CD8-positive, alpha-beta memory T cell (primary cell): ENCODE data around the gene TM9SF2. TPM values are rescaled to one million over a fixed set of nuclear protein-coding genes. Genes with fewer than 3 reads are reported as not detected.
"Not testable (repeated sequence)": the region's sequence is repeated elsewhere in the genome, so short reads cannot be mapped to it uniquely, and the experiment has no call there.

Experiments used
- CTCF ChIA-PET: fragments of 350-600 bp; sonication (Branson Sonifier 250); formaldehyde crosslinking; loops from one replicate; lab custom pipeline; 2021; ENCODE audit warnings: antibody characterized with exemption; lab: Charles Lee
- POLR2A ChIA-PET: fragments of 350-600 bp; sonication (Branson Sonifier 250); formaldehyde crosslinking; loops from one replicate; lab custom pipeline; 2021; ENCODE audit warnings: antibody characterized with exemption; lab: Charles Lee
- DNase-seq, 5 donors: peaks; one replicate each; pipeline versions ENCODE4 v3.0.0 to v3.0.0-alpha.2; 2020 to 2022; ENCODE audit warnings: mixed read lengths in 1 of 5
- H3K27ac ChIP-seq: one replicate; pipeline ENCODE4 v1.7.0; 2013; ENCODE audit warnings: low read depth, mild to moderate bottlenecking, low read length, moderate library complexity
- H3K27me3 ChIP-seq: 2 replicates; pipeline ENCODE4 v1.7.0; 2013; ENCODE audit warnings: low read length, mild to moderate bottlenecking; ENCODE audit not compliant: insufficient read depth, poor library complexity, severe bottlenecking
- H3K36me3 ChIP-seq: 2 replicates; pipeline ENCODE4 v1.7.0; 2013; ENCODE audit warnings: mild to moderate bottlenecking, low read length, moderate library complexity; ENCODE audit not compliant: insufficient read depth
- H3K4me1 ChIP-seq: 2 replicates; pipeline ENCODE4 v1.7.0; 2013; ENCODE audit warnings: mild to moderate bottlenecking, low read length, moderate library complexity; ENCODE audit not compliant: insufficient read depth
- H3K4me3 ChIP-seq: 2 replicates; pipeline ENCODE4 v1.7.0; 2013; ENCODE audit warnings: mild to moderate bottlenecking, low read length
- H3K9me3 ChIP-seq: 2 replicates; pipeline ENCODE4 v1.7.0; 2013; ENCODE audit warnings: mild to moderate bottlenecking, low read length
- H3K27ac Mint-ChIP-seq, 8 donors: one replicate each; pipeline ENCODE4 v1.8.0; 2020 to 2021; ENCODE audit warnings: mixed read lengths in 8 of 8, mild to moderate bottlenecking in 6 of 8, inconsistent platforms in 3 of 8, moderate library complexity in 3 of 8
- H3K27me3 Mint-ChIP-seq, 2 donors: one replicate each; pipeline ENCODE4 v1.8.0; 2020 to 2021; ENCODE audit warnings: mixed read lengths in 2 of 2, mild to moderate bottlenecking in 1 of 2, moderate library complexity in 1 of 2
- H3K36me3 Mint-ChIP-seq, 3 donors: one replicate each; pipeline ENCODE4 v1.8.0; 2020 to 2021; ENCODE audit warnings: mixed read lengths in 3 of 3, inconsistent platforms in 1 of 3, mild to moderate bottlenecking in 1 of 3
- H3K4me1 Mint-ChIP-seq, 3 donors: one replicate each; pipeline ENCODE4 v1.8.0; 2020 to 2021; ENCODE audit warnings: mixed read lengths in 3 of 3, inconsistent platforms in 1 of 3, mild to moderate bottlenecking in 1 of 3
- H3K4me3 Mint-ChIP-seq, 7 donors: one replicate each; pipeline ENCODE4 v1.8.0; 2020 to 2021; ENCODE audit warnings: mixed read lengths in 7 of 7, mild to moderate bottlenecking in 6 of 7, moderate library complexity in 4 of 7, inconsistent platforms in 2 of 7
- H3K9me3 Mint-ChIP-seq, 5 donors: one replicate each; pipeline ENCODE4 v1.8.0; 2020 to 2022; ENCODE audit warnings: mixed read lengths in 5 of 5, mild to moderate bottlenecking in 3 of 5, moderate library complexity in 2 of 5, inconsistent platforms in 1 of 5
- polyA plus RNA-seq: library from polyadenylated mRNA; unstranded; fragments of 300-500 nt; fragmentation: Illumina TruSeq; gene quantifications from one replicate; pipeline ENCODE4 v1.2.3, GENCODE V29; 2021
- total RNA-seq, 2 experiments: library from RNA; stranded (reverse); gene quantifications; one replicate each; pipeline ENCODE4 v1.2.3, GENCODE V29; 2021

TM9SF2 gene, protein sequence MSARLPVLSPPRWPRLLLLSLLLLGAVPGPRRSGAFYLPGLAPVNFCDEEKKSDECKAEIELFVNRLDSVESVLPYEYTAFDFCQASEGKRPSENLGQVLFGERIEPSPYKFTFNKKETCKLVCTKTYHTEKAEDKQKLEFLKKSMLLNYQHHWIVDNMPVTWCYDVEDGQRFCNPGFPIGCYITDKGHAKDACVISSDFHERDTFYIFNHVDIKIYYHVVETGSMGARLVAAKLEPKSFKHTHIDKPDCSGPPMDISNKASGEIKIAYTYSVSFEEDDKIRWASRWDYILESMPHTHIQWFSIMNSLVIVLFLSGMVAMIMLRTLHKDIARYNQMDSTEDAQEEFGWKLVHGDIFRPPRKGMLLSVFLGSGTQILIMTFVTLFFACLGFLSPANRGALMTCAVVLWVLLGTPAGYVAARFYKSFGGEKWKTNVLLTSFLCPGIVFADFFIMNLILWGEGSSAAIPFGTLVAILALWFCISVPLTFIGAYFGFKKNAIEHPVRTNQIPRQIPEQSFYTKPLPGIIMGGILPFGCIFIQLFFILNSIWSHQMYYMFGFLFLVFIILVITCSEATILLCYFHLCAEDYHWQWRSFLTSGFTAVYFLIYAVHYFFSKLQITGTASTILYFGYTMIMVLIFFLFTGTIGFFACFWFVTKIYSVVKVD
- total RNA-seq = 10 to 100 TPM; 88.0 to 96.0 TPM
- polyA plus RNA-seq = 81.3 TPM

DNA sequence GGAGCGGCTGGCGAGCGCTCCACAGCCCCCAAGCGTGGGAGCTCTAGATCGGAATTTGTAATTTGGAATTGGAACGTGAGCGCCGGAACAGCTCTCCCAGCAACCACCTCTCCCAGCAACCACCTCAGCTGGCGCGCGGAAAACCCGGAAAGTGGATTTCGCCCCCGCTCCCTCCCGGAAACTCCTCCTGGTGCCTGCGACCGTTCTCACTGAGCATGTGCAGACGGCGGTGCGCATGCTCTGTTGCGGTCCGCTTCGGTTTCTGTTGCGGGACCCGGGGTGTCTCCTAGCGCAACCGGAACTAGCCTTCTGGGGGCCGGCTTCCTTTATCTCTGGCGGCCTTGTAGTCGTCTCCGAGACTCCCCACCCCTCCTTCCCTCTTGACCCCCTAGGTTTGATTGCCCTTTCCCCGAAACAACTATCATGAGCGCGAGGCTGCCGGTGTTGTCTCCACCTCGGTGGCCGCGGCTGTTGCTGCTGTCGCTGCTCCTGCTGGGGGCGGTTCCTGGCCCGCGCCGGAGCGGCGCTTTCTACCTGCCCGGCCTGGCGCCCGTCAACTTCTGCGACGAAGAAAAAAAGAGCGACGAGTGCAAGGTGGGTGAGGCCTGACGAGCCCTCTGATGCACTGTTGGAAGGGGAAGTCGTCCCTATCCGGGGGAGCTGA lies at the start of gene TM9SF2:
TSS of gene TM9SF2 (plus strand) at position 289 of the 664 bp plus-strand sequence. CDS start at position 424, 135 bp downstream.
- Mint-ChIP-seq H3K36me3 (peaks cover 0 to 19% (median 3%) of the 10 kb centered on the region in 3 donors), H3K27ac (peak within 1 kb of the TSS; percentile 90 to 99 (median 98)), H3K27me3 (peaks cover 0 to 5% of the 10 kb centered on the region in 2 donors), H3K9me3 (peaks cover 0 to 3% (median 0%) of the 10 kb centered on the region in 5 donors), H3K4me3 (peak within 1 kb of the TSS; percentile 89 to 100 (median 98)), H3K4me1 (peaks cover 71 to 92% (median 91%) of the 10 kb centered on the region in 3 donors)
- no peaks in the 10 kb centered on the region for H3K9me3 ChIP-seq
- H3K27me3 ChIP-seq = no peaks in the 10 kb centered on the region
- ChIA-PET CTCF (interaction anchor here (0.6 to 2.4 kb wide), 11 partner anchors 15 to 325 kb away, joined by 3 to 11 read pairs (median 4); partner anchors contain the start of gene CLYBL), POLR2A (interaction anchor here (0.6 to 1.6 kb wide), 3 partner anchors 35 to 121 kb away, joined by 3 to 4 read pairs (median 3); no protein-coding TSS in a partner anchor)
- peak; percentile 97 to 98 (median 97) for DNase-seq
- no peaks in the 10 kb centered on the region for H3K36me3 ChIP-seq
- H3K27ac ChIP-seq = peak within 1 kb of the TSS; percentile 94
- H3K4me3 ChIP-seq = peak within 1 kb of the TSS; percentile 75
- peaks cover 78% of the 10 kb centered on the region for H3K4me1 ChIP-seq

DNA sequence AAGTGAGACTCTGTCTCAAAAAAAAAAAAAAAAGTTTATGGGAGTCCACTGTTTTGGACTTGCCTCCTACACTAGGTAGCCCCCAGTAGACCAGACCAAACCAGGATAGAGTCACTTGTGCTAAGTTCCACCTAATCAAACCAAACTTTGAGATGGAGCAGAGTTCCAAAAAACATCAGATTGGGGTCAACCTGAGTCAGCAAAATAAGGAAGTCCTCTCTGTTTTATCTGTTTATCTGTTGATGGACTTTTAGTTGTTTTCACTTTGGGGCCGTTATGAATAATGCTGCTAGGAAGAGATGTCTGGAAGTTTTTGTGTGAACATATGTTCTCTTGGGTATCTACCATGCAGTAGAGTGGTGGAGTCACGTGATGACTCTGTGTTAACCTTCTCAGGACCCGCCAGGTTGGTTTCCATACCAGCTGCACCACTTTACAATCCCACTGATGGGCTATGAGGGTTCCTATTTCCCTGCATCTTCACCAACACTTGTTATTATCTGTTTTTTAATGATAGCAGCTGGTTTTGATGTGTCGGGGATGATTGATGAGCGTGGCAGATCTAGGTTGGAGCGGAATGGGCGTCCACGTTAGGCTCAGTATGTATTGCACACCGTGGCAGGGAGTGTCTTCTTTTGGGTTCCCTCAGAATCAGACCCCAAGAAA lies 46.6 kb upstream of the TM9SF2 start:
- no peaks in the 10 kb centered on the region for H3K27me3 ChIP-seq
- no peak for DNase-seq
- H3K27ac ChIP-seq = no peak overlapping the region
- Mint-ChIP-seq H3K4me3 (no peak overlapping the region), H3K27me3 (peaks cover 14 to 41% of the 10 kb centered on the region in 2 donors), H3K9me3 (peaks cover 0 to 10% (median 8%) of the 10 kb centered on the region in 5 donors), H3K36me3 (peaks cover 0 to 12% (median 3%) of the 10 kb centered on the region in 3 donors), H3K27ac (no peak overlapping the region), H3K4me1 (no peaks in the 10 kb centered on the region)
- POLR2A ChIA-PET = interaction anchor here (0.7 kb wide), 1 partner anchor 54 kb away, joined by 3 read pairs; no protein-coding TSS in a partner anchor
- CTCF ChIA-PET = interaction anchor here (0.7 kb wide), 1 partner anchor 14 kb away, joined by 3 read pairs; no protein-coding TSS in a partner anchor
- H3K4me1 ChIP-seq = no peaks in the 10 kb centered on the region
- no peaks in the 10 kb centered on the region for H3K9me3 ChIP-seq
- no peak overlapping the region for H3K4me3 ChIP-seq
- no peaks in the 10 kb centered on the region for H3K36me3 ChIP-seq

DNA sequence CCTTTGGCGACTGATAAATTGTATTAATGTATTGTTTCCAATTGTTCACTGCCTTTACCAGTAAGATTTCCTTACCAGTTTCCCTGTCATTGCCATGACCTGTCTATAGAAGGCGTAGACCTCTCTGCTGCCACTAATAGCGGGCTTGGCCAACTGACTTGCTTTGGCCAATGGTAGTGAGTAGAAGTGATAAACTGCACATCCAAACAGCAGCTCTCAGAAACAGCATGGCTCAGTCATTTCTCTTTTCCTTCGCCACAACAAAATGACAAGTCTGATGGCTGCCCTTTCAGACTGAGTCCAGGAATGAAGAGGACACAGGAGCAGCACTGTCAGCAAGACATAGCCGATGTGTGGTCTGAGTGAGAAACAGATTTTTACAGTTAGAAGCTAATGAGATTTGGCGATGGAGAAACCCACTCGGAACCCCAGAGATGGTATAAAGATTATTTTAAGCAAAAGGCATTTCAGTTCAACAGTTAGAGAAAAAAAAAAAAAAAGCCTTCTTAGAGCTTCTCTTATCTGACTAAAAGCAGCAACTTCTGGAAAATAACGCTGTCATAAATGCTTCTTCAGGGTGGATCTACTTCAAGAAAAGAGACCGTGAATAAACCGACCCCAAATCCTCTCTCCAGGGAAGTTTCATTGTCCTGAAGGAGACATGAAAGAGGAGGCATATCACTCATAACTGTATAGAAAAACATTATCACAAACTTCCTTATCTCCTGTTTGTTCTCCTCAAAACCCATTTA lies 42.0 kb upstream of the TM9SF2 start:
- peaks cover 4 to 5% (median 4%) of the 10 kb centered on the region in 3 donors for H3K4me1 Mint-ChIP-seq
- CTCF ChIA-PET = interaction anchor here (0.6 to 0.7 kb wide), 2 partner anchors 13 to 48 kb away, joined by 3 read pairs; no protein-coding TSS in a partner anchor

DNA sequence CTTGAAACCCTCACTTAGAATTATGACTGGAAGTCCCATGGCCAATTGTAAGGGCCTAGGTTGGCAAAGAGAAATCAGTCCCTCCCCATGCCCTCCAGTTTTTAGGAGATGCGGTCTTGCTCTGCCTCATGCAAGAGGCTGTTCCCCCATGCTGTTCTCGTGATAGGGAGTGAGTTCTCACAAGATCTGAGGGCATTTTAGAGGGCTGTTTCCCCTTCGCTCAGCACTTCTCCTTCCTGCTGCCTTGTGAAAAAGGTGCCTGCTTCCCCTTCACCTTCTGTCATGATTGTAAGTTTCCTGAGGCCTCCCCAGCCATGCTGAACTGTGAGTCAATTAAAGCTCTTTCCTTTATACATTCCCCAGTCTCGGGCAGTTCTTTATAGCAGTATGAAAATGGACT lies 40.5 kb upstream of the TM9SF2 start:
- peak overlapping the region in 2 of 8 donors; percentile 17 to 42 for H3K27ac Mint-ChIP-seq
- H3K9me3 Mint-ChIP-seq, H3K27me3 Mint-ChIP-seq, H3K9me3 ChIP-seq, DNase-seq, H3K36me3 ChIP-seq, H3K4me3 ChIP-seq, H3K27ac ChIP-seq, H3K36me3 Mint-ChIP-seq, H3K4me3 Mint-ChIP-seq, POLR2A ChIA-PET, H3K27me3 ChIP-seq, CTCF ChIA-PET: not testable (repeated sequence)
- peaks cover 17% of the 10 kb centered on the region for H3K4me1 ChIP-seq
- peaks cover 17 to 18% (median 17%) of the 10 kb centered on the region in 3 donors for H3K4me1 Mint-ChIP-seq

More for the DNA sequence above, 42.0 kb upstream of the TM9SF2 start:
- no peaks in the 10 kb centered on the region for H3K27me3 ChIP-seq
- Mint-ChIP-seq H3K27ac (no peak overlapping the region), H3K36me3 (peaks cover 0 to 8% (median 3%) of the 10 kb centered on the region in 3 donors), H3K4me3 (no peak overlapping the region), H3K9me3 (peaks cover 0 to 8% (median 8%) of the 10 kb centered on the region in 5 donors), H3K27me3 (peaks cover 6 to 8% of the 10 kb centered on the region in 2 donors)
- peaks cover 4% of the 10 kb centered on the region for H3K4me1 ChIP-seq
- H3K9me3 ChIP-seq = no peaks in the 10 kb centered on the region
- H3K27ac ChIP-seq = no peak overlapping the region
- H3K4me3 ChIP-seq = no peak overlapping the region
- no peaks in the 10 kb centered on the region for H3K36me3 ChIP-seq
- POLR2A ChIA-PET = no interaction called here
- no peak for DNase-seq

DNA sequence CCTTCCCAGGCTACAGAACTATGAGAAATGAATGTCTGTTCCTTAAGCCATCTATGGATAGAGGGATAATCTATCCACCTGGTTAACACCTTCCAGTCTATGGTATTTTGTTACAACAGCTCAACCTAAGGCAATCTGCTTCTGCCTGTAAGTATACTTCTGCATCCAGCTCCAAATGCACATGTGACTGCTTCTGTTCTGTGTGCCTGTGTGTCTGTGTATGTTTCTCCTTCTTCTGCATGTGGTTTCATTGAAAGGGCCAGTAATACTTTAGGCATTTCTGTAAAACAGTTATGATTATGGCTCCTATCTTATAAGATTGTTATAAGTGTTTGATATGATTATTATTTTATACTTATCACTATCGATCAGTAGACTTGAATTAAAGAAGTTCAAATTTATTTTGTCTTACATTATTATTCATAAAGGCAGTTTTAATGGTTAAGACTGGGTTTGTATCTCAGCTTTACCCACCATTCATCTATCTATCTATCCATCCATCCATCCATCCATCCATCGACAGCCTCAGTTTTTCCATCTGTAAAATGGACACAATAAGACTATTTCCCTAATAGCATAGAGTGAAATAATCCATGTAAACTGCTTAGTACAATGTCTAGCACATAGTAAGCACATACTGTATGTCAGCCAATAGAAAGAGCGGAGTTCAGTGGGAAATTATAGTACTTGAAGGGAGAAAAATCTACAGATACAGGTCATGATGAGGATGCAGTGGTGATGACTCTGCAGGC lies 37.5 kb upstream of the TM9SF2 start:
- Histone ChIP-seq H3K4me3 (peak overlapping the region; percentile 49), H3K9me3 (no peaks in the 10 kb centered on the region), H3K27ac (no peak overlapping the region), H3K4me1 (peaks cover 17% of the 10 kb centered on the region), H3K36me3 (no peaks in the 10 kb centered on the region), H3K27me3 (no peaks in the 10 kb centered on the region)
- peak overlapping the region in 3 of 8 donors; percentile 75 to 89 (median 86) for H3K27ac Mint-ChIP-seq
- H3K9me3 Mint-ChIP-seq = no peaks in the 10 kb centered on the region
- H3K36me3 Mint-ChIP-seq = peaks cover 0 to 5% (median under 1%) of the 10 kb centered on the region in 3 donors
- peaks cover 0 to under 1% of the 10 kb centered on the region in 2 donors for H3K27me3 Mint-ChIP-seq
- DNase-seq = no peak
- peaks cover 17 to 18% (median 17%) of the 10 kb centered on the region in 3 donors for H3K4me1 Mint-ChIP-seq
- ChIA-PET CTCF (interaction anchor here (1.1 kb wide), 1 partner anchor 38 kb away, joined by 3 read pairs; no protein-coding TSS in a partner anchor), POLR2A (no interaction called here)
- H3K4me3 Mint-ChIP-seq = peak overlapping the region in 5 of 7 donors; percentile 52 to 68 (median 58)

DNA sequence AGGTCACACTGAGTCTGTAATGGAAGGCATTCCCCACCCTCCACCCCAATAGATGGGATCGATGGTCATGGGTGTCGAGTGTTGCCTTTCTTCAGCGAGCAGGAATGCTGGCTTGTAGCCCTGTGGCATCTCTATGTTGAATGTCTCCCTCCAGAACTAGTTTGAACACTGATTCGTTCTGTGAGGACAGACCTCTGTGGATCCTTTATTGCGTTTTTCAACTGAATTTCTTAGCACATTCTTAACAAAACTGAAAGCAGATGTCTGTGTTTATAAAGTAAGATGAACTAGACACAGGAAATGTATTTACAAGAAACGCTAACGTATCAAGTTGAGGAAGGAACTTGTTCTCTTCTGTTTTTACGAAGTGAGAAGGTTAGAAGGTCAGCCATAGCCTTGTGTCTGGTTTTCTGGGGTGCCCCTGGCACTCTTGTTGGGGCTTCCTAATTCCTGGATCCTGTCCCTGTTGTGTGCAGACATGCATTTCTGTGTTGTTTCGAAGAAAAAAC lies 36.8 kb upstream of the TM9SF2 start:
- peaks cover 0 to 8% (median 5%) of the 10 kb centered on the region in 3 donors for H3K36me3 Mint-ChIP-seq
- Histone ChIP-seq H3K4me3 (peak overlapping the region; percentile 49), H3K36me3 (no peaks in the 10 kb centered on the region), H3K27me3 (no peaks in the 10 kb centered on the region), H3K9me3 (no peaks in the 10 kb centered on the region), H3K27ac (no peak overlapping the region), H3K4me1 (peaks cover 17% of the 10 kb centered on the region)
- H3K27ac Mint-ChIP-seq = peak overlapping the region; percentile 48 to 95 (median 89)
- peak overlapping the region in 6 of 7 donors; percentile 52 to 84 (median 58) for H3K4me3 Mint-ChIP-seq
- no peaks in the 10 kb centered on the region for H3K9me3 Mint-ChIP-seq
- peaks cover 0 to 7% of the 10 kb centered on the region in 2 donors for H3K27me3 Mint-ChIP-seq
- H3K4me1 Mint-ChIP-seq = peaks cover 17 to 18% (median 17%) of the 10 kb centered on the region in 3 donors
- POLR2A ChIA-PET = no interaction called here
- CTCF ChIA-PET = interaction anchor here (1.2 kb wide), 1 partner anchor 28 kb away, joined by 3 read pairs; no protein-coding TSS in a partner anchor
- DNase-seq = peak in 1 of 5 donors; percentile 11
